Loucy (cell line): Measurements from ENCODE around the gene IRF9.

ENCODE experiments used
- CTCF ChIP-seq: fragments of 200-600 bp; sonication (generic); conservative IDR thresholded peaks from 2 replicates; pipeline ENCODE4 v1.5.1; 2014; ENCODE audit warnings: mild to moderate bottlenecking, antibody characterized with exemption, low read length
- EZH2phosphoT487 ChIP-seq: fragments of 200-600 bp; IDR thresholded peaks from 2 replicates; pipeline ENCODE4 v1.6.1; 2018; ENCODE audit warnings: antibody characterized with exemption, mild to moderate bottlenecking, moderate library complexity, borderline replicate concordance

- TF ChIP-seq CTCF (no peak), EZH2phosphoT487 (no peak)
Measured at GRCh38 chr14:24183014-24183481, 22.0 kb downstream of the IRF9 start.
